ENCODE results near the gene PRKCZ. TPM values are rescaled to one million over a fixed set of nuclear protein-coding genes. Genes with fewer than 3 reads are reported as not detected.
"Not testable (repeated sequence)": the region's sequence is repeated elsewhere in the genome, so short reads cannot be mapped to it uniquely, and the experiment has no call there.

Gene PRKCZ
- total and polyA plus RNA-seq, 5 experiments from 2014 or later: 7.8 to 33.9 (median 11.3) TPM

DNA sequence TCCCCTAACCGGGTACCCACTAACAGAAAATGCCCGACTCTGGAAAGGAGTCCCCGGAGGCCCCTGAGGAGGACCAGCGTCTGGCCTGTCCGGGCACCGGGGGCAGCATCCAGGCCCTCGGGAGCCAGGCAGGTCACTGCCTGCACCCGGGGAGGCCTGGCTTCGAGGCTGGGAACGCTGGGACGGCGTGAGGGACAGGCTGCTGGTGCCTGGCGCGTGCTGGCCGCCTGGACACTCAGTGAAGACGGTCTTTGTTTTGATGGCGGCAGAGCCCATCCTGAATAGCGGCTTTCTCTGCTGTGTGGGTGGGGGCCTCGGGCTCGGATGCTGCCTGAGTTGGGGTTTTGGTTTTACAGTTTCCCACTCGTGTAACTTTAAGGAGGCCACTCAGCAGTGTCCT, 37.6 kb downstream of the PRKCZ start:
- ATAC-seq: no peak
- H3K27me3 Mint-ChIP-seq: no peaks in the 10 kb centered on the region
- no peaks in the 10 kb centered on the region for H3K9me3 Mint-ChIP-seq
- peaks cover 0 to 12% (median 0%) of the 10 kb centered on the region in 3 donors for H3K36me3 Mint-ChIP-seq
- POLR2A ChIA-PET: no interaction called here
- DNase-seq: no peak
- no peak overlapping the region for H3K27ac Mint-ChIP-seq
- H3K4me1 Mint-ChIP-seq: peaks cover 0 to 5% (median 4%) of the 10 kb centered on the region in 4 donors
- no peak overlapping the region for H3K4me3 Mint-ChIP-seq

DNA sequence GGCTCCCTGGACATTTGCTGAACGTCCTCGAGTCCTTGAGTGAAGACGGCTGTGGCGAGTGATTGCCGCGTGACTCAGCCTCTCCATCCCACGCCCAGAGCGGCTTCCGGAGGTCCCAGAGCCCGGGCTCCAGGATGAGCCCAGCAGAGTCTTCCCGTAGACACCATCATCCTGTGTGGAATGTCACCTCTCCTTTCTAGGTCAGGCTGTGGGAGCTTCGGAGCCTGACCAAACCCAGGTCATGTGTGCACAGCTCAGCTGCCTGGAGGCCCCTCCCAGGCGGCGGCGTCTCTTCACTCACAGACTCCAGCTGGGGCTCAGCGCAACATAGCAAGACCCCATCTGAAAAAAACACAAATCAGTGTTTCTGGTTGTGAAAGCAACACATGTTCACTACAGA, 38.2 kb downstream of the PRKCZ start:
- Mint-ChIP-seq H3K4me1 (peaks cover 0 to 4% (median 4%) of the 10 kb centered on the region in 4 donors), H3K27ac (no peak overlapping the region), H3K36me3 (peaks cover 0 to 12% (median 0%) of the 10 kb centered on the region in 3 donors), H3K4me3 (no peak overlapping the region), H3K9me3 (no peaks in the 10 kb centered on the region), H3K27me3 (no peaks in the 10 kb centered on the region)
- DNase-seq: no peak
- POLR2A ChIA-PET: no interaction called here
- no peak for ATAC-seq

DNA sequence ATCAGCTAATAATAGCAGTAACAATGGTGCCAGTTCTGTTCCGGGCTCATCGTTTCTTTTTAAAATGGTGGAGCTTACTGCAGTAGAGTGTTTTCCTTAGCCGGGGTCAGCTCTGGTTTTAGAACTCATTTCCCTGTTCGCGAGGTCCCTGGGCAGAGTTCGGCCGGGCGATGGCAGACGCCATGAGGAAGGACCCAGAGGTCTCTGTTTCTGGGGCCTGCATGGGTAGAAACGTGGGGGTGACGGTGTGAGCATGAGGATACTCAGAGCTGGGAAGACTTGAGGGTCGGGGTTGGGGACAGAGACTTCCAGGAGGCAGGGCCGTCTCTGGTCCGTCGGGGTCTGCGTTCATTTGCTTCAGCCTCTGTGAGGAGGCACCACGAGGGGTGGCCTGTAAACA, 38.8 kb downstream of the PRKCZ start:
- H3K27me3 Mint-ChIP-seq: no peaks in the 10 kb centered on the region
- peaks cover 0 to 4% (median 4%) of the 10 kb centered on the region in 4 donors for H3K4me1 Mint-ChIP-seq
- H3K9me3 Mint-ChIP-seq: no peaks in the 10 kb centered on the region
- DNase-seq: no peak
- ATAC-seq: no peak
- no peak overlapping the region for H3K4me3 Mint-ChIP-seq
- POLR2A ChIA-PET: no interaction called here
- peak overlapping the region in 1 of 10 donors; percentile 41 for H3K27ac Mint-ChIP-seq
- H3K36me3 Mint-ChIP-seq: peaks cover 0 to 12% (median 0%) of the 10 kb centered on the region in 3 donors

DNA sequence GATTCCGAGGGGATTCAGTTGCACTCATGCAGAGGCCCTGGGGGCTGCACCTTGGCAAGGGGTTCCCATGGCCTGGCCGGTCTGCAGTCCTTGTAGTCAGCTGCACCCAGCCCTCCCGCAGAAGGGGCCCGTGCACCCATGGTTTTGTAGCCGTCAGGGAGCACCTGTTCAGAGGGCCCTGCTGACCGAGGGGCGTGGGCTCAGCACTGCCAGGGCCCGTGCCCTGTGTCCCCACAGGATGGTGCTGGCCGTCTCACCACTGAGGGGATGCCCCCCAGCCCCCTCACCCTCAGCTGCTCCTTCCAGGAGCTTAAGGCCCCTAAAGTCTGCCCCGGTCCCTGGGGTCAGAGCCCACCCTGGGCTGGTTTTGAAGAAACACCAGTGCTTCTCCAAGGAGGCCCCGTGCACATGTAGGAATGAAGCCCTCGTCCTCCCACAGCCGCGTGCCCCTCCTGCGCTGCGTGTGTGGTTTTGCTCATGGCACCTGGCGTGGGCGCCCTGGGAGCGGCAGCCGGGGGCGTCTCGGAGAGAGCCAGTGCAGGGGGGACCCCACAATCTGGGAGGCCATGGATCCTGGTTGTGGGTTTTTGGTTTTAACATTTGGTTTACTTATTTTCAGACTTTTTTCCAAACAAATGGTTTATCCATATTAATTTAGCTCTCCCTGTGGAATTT, 40.1 kb downstream of the PRKCZ start:
- no peaks in the 10 kb centered on the region for H3K9me3 Mint-ChIP-seq
- peaks cover 0 to 12% (median 0%) of the 10 kb centered on the region in 3 donors for H3K36me3 Mint-ChIP-seq
- H3K27ac Mint-ChIP-seq: no peak overlapping the region
- POLR2A ChIA-PET: no interaction called here
- no peak overlapping the region for H3K4me3 Mint-ChIP-seq
- DNase-seq (no peak), ATAC-seq (no peak)
- H3K4me1 Mint-ChIP-seq: peaks cover 0 to 4% (median 4%) of the 10 kb centered on the region in 4 donors
- H3K27me3 Mint-ChIP-seq: no peaks in the 10 kb centered on the region

DNA sequence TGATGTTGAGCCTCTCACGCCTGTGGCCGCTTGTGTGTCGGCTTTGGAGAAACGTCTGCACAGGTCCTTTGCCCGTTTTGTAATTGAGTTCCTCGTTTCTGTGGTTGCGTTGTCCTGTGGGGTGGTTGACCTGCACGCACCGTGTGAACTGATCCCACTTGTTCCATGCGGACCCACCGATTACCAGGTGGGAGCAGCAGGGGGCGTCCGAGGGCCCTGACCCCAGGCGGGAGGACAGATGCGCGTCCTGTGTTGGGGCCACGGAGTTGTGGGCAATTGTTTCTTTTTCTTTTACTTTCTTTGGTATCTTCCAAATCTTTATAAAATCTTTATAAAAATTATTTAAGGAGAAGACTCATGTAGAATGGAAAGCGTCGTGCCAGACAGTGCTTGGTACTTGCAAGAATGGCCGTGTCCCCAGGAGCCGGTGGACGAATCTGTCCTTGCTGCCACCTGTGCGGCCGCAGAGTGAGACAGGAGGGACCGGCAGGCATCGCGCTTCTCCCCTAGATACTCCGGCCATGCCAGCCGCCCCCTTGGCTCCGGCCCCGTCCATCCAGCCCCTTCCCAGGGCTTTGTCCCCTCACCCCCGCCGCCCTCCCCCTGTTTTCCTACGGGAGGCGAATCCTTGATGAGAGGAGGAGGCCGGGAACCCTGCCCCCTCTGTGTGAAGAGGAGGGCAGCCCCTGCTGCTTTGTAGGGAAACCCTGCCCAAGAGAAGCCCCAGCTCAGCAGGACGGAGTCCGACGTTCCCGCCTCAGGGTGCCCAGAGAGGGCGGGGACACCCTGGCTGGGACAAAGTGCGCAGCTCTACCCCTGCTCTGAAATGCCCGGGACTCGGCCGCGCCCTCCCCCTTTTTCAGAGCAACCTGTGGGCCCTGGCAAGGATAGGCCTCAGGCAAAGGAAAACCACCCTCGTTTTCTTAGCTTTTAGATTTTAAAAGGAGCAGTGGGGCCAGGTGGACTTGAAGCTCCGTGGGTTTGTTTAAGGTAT, 41.7 kb downstream of the PRKCZ start:
- peak in 9 of 10 donors; percentile 21 to 71 (median 30) for DNase-seq
- H3K9me3 Mint-ChIP-seq: no peaks in the 10 kb centered on the region
- H3K4me3 Mint-ChIP-seq: no peak overlapping the region
- ATAC-seq: peak in 1 of 2 donors; percentile 53
- POLR2A ChIA-PET: no interaction called here
- H3K27me3 Mint-ChIP-seq: no peaks in the 10 kb centered on the region
- H3K4me1 Mint-ChIP-seq: peaks cover 0 to 4% (median 4%) of the 10 kb centered on the region in 4 donors
- H3K36me3 Mint-ChIP-seq: peaks cover 0 to 15% (median 0%) of the 10 kb centered on the region in 3 donors
- peak overlapping the region in 3 of 10 donors; percentile 6 to 67 (median 27) for H3K27ac Mint-ChIP-seq

DNA sequence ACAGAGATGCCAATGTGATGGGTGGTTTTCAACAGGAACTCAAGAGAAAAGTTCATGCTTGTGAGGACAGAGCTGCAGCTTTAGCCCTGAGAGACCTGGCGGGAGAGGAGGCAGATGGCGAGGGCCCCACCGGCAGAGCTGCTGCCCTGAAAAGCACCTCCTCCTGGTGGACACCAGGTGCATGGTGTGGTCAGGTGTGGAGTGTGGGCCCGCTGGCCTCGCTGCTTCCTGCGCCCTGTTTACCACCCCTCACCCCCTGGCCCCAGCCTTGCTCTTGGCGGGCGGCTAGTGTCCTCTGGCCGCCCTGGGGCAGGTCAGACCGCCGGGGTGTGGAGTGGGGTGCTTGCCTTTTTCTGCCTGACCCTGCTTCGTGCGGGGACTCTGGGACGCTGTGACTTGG, 42.8 kb downstream of the PRKCZ start:
- POLR2A ChIA-PET: no interaction called here
- no peak for ATAC-seq
- DNase-seq: no peak

DNA sequence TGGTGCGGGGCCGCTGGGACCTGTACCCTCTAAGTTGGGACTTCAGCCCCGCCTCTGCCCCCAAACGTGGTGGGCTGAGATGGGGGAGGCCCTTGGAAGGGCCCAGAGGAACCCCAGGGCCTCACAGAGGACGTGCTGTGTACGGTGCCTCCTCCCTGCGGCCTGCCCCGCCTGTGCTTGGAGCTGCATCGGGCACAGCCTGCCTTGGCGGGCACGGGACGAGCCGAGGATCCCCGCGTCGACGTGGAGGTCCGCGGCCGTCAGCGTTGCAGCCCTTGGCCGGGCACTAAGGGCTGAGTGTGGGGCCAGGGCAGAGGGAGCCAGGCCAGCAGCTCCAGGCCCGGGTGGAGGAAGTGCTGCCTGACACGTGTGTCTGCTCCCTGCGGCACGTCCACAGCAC, 43.4 kb downstream of the PRKCZ start:
- DNase-seq (no peak), ATAC-seq (no peak)
- Mint-ChIP-seq H3K36me3 (peaks cover 6 to 18% (median 9%) of the 10 kb centered on the region in 3 donors), H3K4me3 (no peak overlapping the region), H3K4me1 (peaks cover 0 to 4% (median 4%) of the 10 kb centered on the region in 4 donors), H3K27ac (no peak overlapping the region), H3K9me3 (peaks cover 0 to 9% (median 4%) of the 10 kb centered on the region in 9 donors), H3K27me3 (no peaks in the 10 kb centered on the region)
- POLR2A ChIA-PET: no interaction called here

More for the DNA sequence above, 42.8 kb downstream of the PRKCZ start:
- H3K9me3 Mint-ChIP-seq: peaks cover 0 to 7% (median 4%) of the 10 kb centered on the region in 9 donors
- peaks cover 5 to 19% (median 7%) of the 10 kb centered on the region in 3 donors for H3K36me3 Mint-ChIP-seq
- H3K27me3 Mint-ChIP-seq: no peaks in the 10 kb centered on the region
- no peak overlapping the region for H3K27ac Mint-ChIP-seq
- H3K4me3 Mint-ChIP-seq: no peak overlapping the region
- H3K4me1 Mint-ChIP-seq: peaks cover 0 to 4% (median 4%) of the 10 kb centered on the region in 4 donors

DNA sequence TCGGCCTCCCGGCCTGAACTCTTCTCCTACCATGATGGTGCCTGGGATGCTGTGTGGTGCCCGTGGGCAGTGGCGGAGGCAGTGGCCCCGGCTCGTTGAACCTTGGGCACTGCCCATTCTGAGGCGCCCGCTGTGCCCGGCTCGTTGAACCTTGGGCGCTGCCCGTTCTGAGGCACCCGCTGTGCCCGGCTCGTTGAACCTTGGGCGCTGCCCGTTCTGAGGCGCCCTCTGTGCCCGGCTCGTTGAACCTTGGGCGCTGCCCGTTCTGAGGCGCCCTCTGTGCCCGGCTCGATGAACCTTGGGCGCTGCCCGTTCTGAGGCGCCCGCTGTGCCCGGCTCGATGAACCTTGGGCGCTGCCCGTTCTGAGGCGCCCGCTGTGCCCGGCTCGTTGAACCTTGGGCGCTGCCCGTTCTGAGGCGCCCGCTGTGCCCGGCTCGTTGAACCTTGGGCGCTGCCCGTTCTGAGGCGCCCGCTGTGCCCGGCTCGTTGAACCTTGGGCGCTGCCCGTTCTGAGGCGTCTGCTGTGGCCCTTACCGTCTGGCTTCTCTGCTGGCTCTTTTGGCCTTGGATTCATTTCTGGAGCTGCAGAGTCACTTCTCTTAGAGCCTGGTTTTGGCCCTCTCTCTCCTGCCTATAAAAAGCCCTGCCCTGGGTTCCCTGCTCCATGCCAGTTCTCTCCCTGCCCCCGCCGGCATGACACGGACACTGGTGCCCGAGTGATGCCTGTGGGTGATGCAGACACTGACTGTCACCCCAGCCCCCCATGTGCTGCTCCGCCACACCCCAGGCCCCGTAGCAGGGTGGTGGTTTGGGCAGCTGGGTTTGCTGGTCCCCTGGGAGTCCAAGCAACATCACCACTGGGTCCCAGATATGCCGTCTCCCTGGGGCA, 44.3 kb downstream of the PRKCZ start:
- H3K9me3 Mint-ChIP-seq: peaks cover 0 to 10% (median 4%) of the 10 kb centered on the region in 9 donors
- H3K27me3 Mint-ChIP-seq, DNase-seq, POLR2A ChIA-PET, ATAC-seq, H3K4me3 Mint-ChIP-seq, H3K4me1 Mint-ChIP-seq, H3K27ac Mint-ChIP-seq: not testable (repeated sequence)
- H3K36me3 Mint-ChIP-seq: peaks cover 6 to 16% (median 12%) of the 10 kb centered on the region in 3 donors

DNA sequence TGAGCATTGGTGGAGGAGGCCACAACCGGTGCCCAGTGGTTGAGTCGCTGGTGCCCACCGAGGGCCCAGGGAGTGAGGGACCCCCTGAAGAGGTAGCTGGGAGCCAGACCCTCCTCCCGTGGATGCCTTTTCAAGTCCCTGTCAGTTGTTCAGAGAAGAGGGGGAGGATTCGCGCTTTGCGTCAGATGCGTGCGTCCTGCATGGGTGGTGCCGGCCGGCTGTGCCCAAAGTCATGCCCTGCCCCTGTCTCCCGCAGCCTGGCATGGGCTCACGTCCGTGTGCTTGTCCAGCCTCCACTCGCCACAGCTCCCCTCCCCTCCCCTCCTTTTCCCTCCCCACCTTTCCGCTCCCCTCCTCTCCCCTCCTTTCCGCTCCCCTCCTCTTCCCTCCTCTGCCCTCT, 45.2 kb downstream of the PRKCZ start:
- Mint-ChIP-seq H3K36me3 (peaks cover 6 to 14% (median 13%) of the 10 kb centered on the region in 3 donors), H3K4me3 (no peak overlapping the region), H3K4me1 (peaks cover 0 to 6% (median 5%) of the 10 kb centered on the region in 4 donors), H3K9me3 (peaks cover 0 to 10% (median 4%) of the 10 kb centered on the region in 9 donors), H3K27ac (no peak overlapping the region), H3K27me3 (no peaks in the 10 kb centered on the region)
- DNase-seq: no peak
- POLR2A ChIA-PET: no interaction called here
- ATAC-seq: no peak

DNA sequence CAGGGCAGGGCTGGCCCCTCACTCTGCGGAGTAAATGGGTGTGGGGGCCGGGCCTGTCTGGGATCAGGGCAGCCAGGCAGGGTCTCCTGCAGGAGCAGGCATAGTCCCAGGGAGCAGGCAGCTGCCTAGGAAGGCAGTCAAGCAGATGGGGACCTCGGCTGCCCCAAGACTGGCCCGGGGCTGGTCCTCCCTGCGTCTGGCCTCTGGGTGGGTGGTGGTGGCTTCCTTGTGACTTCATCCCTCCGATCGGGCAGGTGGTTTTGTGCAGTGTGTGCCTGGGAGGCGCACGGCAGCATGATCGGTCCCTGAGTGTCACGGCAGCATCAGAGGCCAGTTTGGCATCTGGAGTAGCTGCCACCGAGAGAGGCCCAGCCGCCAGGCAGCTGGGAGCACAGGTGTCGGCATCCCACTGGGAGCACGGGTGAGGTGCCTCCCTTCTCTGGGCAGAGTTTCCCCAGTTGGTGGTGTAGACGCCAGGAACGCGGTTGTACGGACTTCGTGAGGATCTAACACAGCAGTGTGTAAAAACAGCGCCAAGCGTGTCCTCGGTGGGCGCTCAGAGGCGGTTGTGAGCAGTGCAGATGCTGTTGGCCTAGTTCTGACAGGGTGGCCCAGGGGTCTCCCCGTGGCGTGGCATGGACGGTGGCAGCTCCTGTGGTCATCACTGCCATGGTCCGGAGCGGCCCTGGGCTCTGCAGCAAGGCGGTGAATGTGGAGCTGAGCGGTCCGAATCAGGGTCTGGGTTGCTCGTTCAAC, 45.9 kb downstream of the PRKCZ start:
- H3K9me3 Mint-ChIP-seq: peaks cover 0 to 10% (median 4%) of the 10 kb centered on the region in 9 donors
- no peak overlapping the region for H3K27ac Mint-ChIP-seq
- POLR2A ChIA-PET: no interaction called here
- peaks cover 6 to 15% (median 14%) of the 10 kb centered on the region in 3 donors for H3K36me3 Mint-ChIP-seq
- H3K27me3 Mint-ChIP-seq: no peaks in the 10 kb centered on the region
- peaks cover 0 to 8% (median 5%) of the 10 kb centered on the region in 4 donors for H3K4me1 Mint-ChIP-seq
- ATAC-seq (no peak), DNase-seq (no peak)
- H3K4me3 Mint-ChIP-seq: no peak overlapping the region

DNA sequence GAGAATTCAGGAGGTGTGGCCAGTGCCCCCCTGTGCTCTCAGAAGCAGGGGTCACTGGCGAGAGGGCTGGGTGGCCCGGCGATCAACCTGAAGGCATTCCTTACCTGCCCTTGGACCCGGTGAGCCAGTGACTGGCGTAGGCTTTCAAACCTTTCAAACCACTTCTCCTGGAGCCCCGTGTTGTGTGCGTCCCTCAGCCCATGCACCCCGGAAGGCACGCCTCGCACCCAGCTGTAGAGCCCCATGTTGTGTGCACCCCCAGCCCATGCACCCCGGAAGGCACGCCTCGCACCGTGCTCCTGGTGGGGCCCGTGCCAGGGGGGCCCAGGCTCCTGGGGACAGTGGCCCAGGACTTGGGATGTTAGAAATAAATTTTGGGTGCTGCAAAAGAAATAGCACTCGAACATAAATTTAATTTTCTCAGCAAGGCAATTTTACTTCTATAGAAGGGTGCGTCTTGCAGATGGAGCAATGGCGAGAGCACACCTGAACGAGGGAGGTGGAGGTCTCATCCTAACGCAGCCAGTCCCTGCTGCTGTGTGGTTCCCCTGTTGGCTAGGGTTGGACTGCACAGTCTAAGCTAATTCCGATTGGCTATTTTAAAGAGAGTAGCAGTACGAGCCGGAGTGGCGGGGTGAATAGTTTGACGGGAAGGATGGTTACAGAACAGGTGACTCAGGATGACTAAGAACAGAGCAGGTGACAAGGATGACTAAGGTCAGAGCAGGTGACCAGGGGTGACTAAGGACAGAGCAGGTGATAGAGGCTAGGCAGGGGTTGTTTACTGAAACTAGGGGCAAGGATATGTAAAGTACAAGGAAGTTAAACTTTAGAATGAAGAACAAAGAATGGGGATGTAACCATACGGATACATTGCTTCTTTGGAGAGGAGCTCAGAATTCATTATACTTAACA, 47.4 kb downstream of the PRKCZ start:
- ATAC-seq (no peak), DNase-seq (no peak)
- Mint-ChIP-seq H3K9me3 (peaks cover 0 to 10% (median 4%) of the 10 kb centered on the region in 9 donors), H3K27me3 (no peaks in the 10 kb centered on the region), H3K4me3 (peak overlapping the region in 1 of 10 donors; percentile 12), H3K4me1 (peaks cover 0 to 6% (median 3%) of the 10 kb centered on the region in 4 donors), H3K27ac (no peak overlapping the region), H3K36me3 (peaks cover 12 to 15% (median 12%) of the 10 kb centered on the region in 3 donors)
- POLR2A ChIA-PET: no interaction called here

Measured in naive thymus-derived CD8-positive, alpha-beta T cell (primary cell).